HepG2 (cell line): ENCODE results near the gene ODC1. TPM values are rescaled to one million over a fixed set of nuclear protein-coding genes. Genes with fewer than 3 reads are reported as not detected.

ENCODE experiments used
- ATAC-seq: fragments of 200-7000 bp; cut with Tn5 transposase; 3 replicates; pipeline ENCODE4 v1.9.1; 2020; ENCODE audit warnings: mild to moderate bottlenecking, moderate library complexity
- BruUV-seq: library from RNA; stranded (reverse); fragments of 400-500 nt; replicated peaks from 2 replicates; lab custom pipeline; 2021; lab: Mats Ljungman, UMichigan
- CTCF ChIA-PET: fragments of 300-600 bp; formaldehyde crosslinking; extraction: SDS; loops from one replicate; lab custom pipeline; 2021; ENCODE audit warnings: low total read pairs, inconsistent platforms, low intra/inter-chr PET ratio; lab: Yijun Ruan, JAX
- POLR2A ChIA-PET: fragments of 350-600 bp; sonication (Branson Sonifier 250); formaldehyde crosslinking; loops from one replicate; lab custom pipeline; 2020; ENCODE audit warnings: antibody characterized with exemption, inconsistent platforms; lab: Yijun Ruan, JAX
- DNase-seq: peaks from one replicate; pipeline ENCODE4 v3.0.0-alpha.2; 2015; ENCODE audit warnings: low spot score
- FAIRE-seq: peaks from 3 replicates; lab custom pipeline; 2011; peaks lifted over from hg19 to GRCh38; lab: Jason Lieb, UNC
- H2AFZ ChIP-seq: one replicate; pipeline ENCODE4 v1.6.1; 2011; ENCODE audit warnings: low read length, inconsistent platforms
- H3K27ac ChIP-seq: fragments of 300-600 bp; 3 replicates; pipeline ENCODE4 v1.8.0; 2011; ENCODE audit warnings: mixed run types, mild to moderate bottlenecking, mixed read lengths, low read length, inconsistent platforms; ENCODE audit not compliant: insufficient read depth; ENCODE audit errors: extremely low read length
- H3K27me3 ChIP-seq, 2 experiments: fragments of 200-600 bp in 1 of 2; 2 replicates in 1 of 2; 3 replicates in 1 of 2; pipeline versions ENCODE4 v1.6.0 to v1.8.0; 2011; ENCODE audit warnings: low read length in 2 of 2, mild to moderate bottlenecking in 2 of 2, moderate library complexity in 2 of 2, inconsistent platforms in 1 of 2; ENCODE audit not compliant: insufficient read depth in 2 of 2, control insufficient read depth in 1 of 2
- H3K36me3 ChIP-seq, 2 experiments: fragments of 200-600 bp in 1 of 2; replicated peaks in 1 of 2; 2 replicates in 1 of 2; 3 replicates in 1 of 2; pipeline versions ENCODE4 v1.5.1 to v1.8.0; 2011; ENCODE audit warnings: low read length in 2 of 2, inconsistent platforms in 1 of 2; ENCODE audit not compliant: insufficient read depth in 2 of 2, control insufficient read depth in 1 of 2
- H3K4me1 ChIP-seq: 2 replicates; pipeline ENCODE4 v1.5.1; 2012; ENCODE audit warnings: low read length, inconsistent platforms; ENCODE audit not compliant: insufficient read depth
- H3K4me2 ChIP-seq: 2 replicates; pipeline ENCODE4 v1.6.0; 2011; ENCODE audit warnings: low read depth, low read length, inconsistent platforms
- H3K4me3 ChIP-seq, 3 experiments: fragments of 200-600 bp in 1 of 3; sonication (generic), shearing (Covaris generic) in 1 of 3; replicated peaks in 1 of 3; 2 replicates each; pipeline ENCODE4 v1.5.1; 2011 to 2016; ENCODE audit warnings: low read length in 3 of 3, inconsistent platforms in 2 of 3, low read depth in 2 of 3, mild to moderate bottlenecking in 2 of 3, control low read depth in 1 of 3, mixed read lengths in 1 of 3; ENCODE audit not compliant: insufficient read depth in 1 of 3
- H3K79me2 ChIP-seq: one replicate; pipeline ENCODE4 v1.6.1; 2011; ENCODE audit warnings: low read length, inconsistent platforms; ENCODE audit not compliant: insufficient read depth
- H3K9ac ChIP-seq: 2 replicates; pipeline ENCODE4 v1.6.0; 2011; ENCODE audit warnings: mild to moderate bottlenecking, low read depth, low read length, inconsistent platforms; ENCODE audit not compliant: insufficient read depth
- H3K9me3 ChIP-seq: 2 replicates; pipeline ENCODE4 v1.5.1; 2012; ENCODE audit warnings: mild to moderate bottlenecking, low read length
- H4K20me1 ChIP-seq: 2 replicates; pipeline ENCODE4 v1.6.0; 2011; ENCODE audit warnings: inconsistent platforms, mild to moderate bottlenecking, low read length, moderate library complexity; ENCODE audit not compliant: insufficient read depth
- ASH2L ChIP-seq: fragments of 300-600, 200-600 bp; sonication (generic); IDR thresholded peaks from 2 replicates; pipeline ENCODE4 v1.7.0; 2017; ENCODE audit warnings: low read depth, mild to moderate bottlenecking, moderate library complexity, mixed read lengths, low read length; ENCODE audit not compliant: insufficient read length
- ATM ChIP-seq: fragments of 450-650 bp; IDR thresholded peaks from 2 replicates; pipeline ENCODE4 v1.7.1; 2017; ENCODE audit warnings: mild to moderate bottlenecking, borderline replicate concordance
- FOXO1 ChIP-seq: sonication (generic); formaldehyde crosslinking; IDR thresholded peaks from 2 replicates; pipeline ENCODE4 v1.4.0; 2020; ENCODE audit warnings: missing genetic modification reagents
- HNF1A ChIP-seq, 2 experiments: sonication (generic) in 1 of 2; formaldehyde crosslinking in 1 of 2; IDR thresholded peaks; 2 replicates each; pipeline versions ENCODE4 v1.4.0 to v1.6.1; 2016 to 2020; ENCODE audit warnings: borderline replicate concordance in 1 of 2, low read depth in 1 of 2, mild to moderate bottlenecking in 1 of 2, missing genetic modification reagents in 1 of 2
- SKI ChIP-seq: fragments of 450-650 bp; IDR thresholded peaks from one replicate; pipeline ENCODE4 v1.6.1; 2018; ENCODE audit warnings: mild to moderate bottlenecking; ENCODE audit not compliant: partially characterized antibody
- TGIF2 ChIP-seq: IDR thresholded peaks from 2 replicates; pipeline ENCODE4 v1.6.1; 2016; ENCODE audit warnings: control low read depth, missing compliant biosample characterization
- ZNF34 ChIP-seq: sonication (generic); formaldehyde crosslinking; IDR thresholded peaks from 2 replicates; pipeline ENCODE4 v1.4.0; 2020; ENCODE audit warnings: mild to moderate bottlenecking, missing genetic modification reagents, borderline replicate concordance
- ZNF431 ChIP-seq: sonication (generic); formaldehyde crosslinking; IDR thresholded peaks from 2 replicates; pipeline ENCODE4 v1.9.0; 2022; ENCODE audit warnings: missing genetic modification reagents, low read depth, mild to moderate bottlenecking, borderline replicate concordance
- ZNF546 ChIP-seq: sonication (generic); formaldehyde crosslinking; conservative IDR thresholded peaks from 2 replicates; pipeline ENCODE4 v1.8.1; 2023; ENCODE audit warnings: mild to moderate bottlenecking, missing genetic modification reagents
- ZNF619 ChIP-seq: sonication (generic); formaldehyde crosslinking; IDR thresholded peaks from 2 replicates; pipeline ENCODE4 v1.4.0; 2020; ENCODE audit warnings: mild to moderate bottlenecking, missing genetic modification reagents
- ZNF646 ChIP-seq: sonication (generic); formaldehyde crosslinking; IDR thresholded peaks from 2 replicates; pipeline ENCODE4 v1.9.0; 2021; ENCODE audit warnings: mild to moderate bottlenecking, missing genetic modification reagents
- ZNF75D ChIP-seq: sonication (generic); formaldehyde crosslinking; IDR thresholded peaks from 2 replicates; pipeline ENCODE4 v1.8.1; 2023; ENCODE audit warnings: missing genetic modification reagents, mild to moderate bottlenecking, borderline replicate concordance
- WGBS: methylation state at CpG from one replicate; pipeline ENCODE4 v1.1.6; 2017; ENCODE audit warnings: low lambda C conversion rate; 5-methylcytosine and 5-hydroxymethylcytosine counted together
- in situ Hi-C: cut with HindIII; loops from 2 replicates; pipeline ENCODE4 v1.10.0; 2017; ENCODE audit warnings: low pct_unique_long_range_greater_than_20kb; ENCODE audit not compliant: extremely low pct_ligation_motif_present
- intact Hi-C: fragments of 100-400 bp; cut with micrococcal nuclease; formaldehyde crosslinking; loops from one replicate; pipeline ENCODE4 v1.10.0; 2022; ENCODE audit not compliant: unreplicated experiment
- polyA plus RNA-seq, 8 experiments: library from polyadenylated mRNA; depleted of rRNA in 3 of 8; stranded (reverse) in 7 of 8; unstranded in 1 of 8; fragments of >200 nt; fragmentation: Illumina TruSeq in 4 of 8; extraction: Trizol in 4 of 8; gene quantifications; 2 replicates each; pipeline versions ENCODE4 v1.2.1 to v1.2.3, GENCODE V29; 2011 to 2016; ENCODE audit warnings: low read depth in 4 of 8, missing spikeins in 1 of 8, mixed read lengths in 1 of 8; ENCODE audit not compliant: insufficient read depth in 1 of 8
- total RNA-seq, 5 experiments: library from RNA; depleted of rRNA; stranded (reverse); fragments of >200 nt; fragmentation: Illumina TruSeq; extraction: Trizol; gene quantifications; 2 replicates each; pipeline ENCODE4 v1.2.3, GENCODE V29; 2016; ENCODE audit warnings: low read depth in 1 of 5

The ODC1 gene
- total and polyA plus RNA-seq, 2 of the 13 experiments (the other 11 are each of a cell fraction or from before 2014, with no cell fraction given) = 142 to 371 TPM

GRCh38 chr2:10433264-10433946, 14.7 kb downstream of the ODC1 start:
- POLR2A ChIA-PET = interaction anchor here (1.1 to 2.7 kb wide), 4 partner anchors 15 to 194 kb away, joined by 3 to 20 read pairs (median 5); partner anchors contain the start of genes HPCAL1 and ODC1
- no peaks in the 10 kb centered on the region for H3K79me2 ChIP-seq
- no peak for DNase-seq
- no peaks in the 10 kb centered on the region for H3K36me3 ChIP-seq
- no peak; the same call in 1 of the 3 replicates for ATAC-seq
- peak overlapping the region; percentile 67 for H3K4me2 ChIP-seq
- peaks cover 55% of the 10 kb centered on the region for H3K4me1 ChIP-seq
- H3K27me3 ChIP-seq = peaks cover 10 to 49% of the 10 kb centered on the region in 2 experiments
- WGBS = 60% methylated on average over 9 of the region's 10 CpGs
- H3K9ac ChIP-seq = no peak overlapping the region
- intact Hi-C loops (no loop called here), in situ Hi-C loops (loop anchor here (25.0 kb wide), 1 partner anchor 621 kb away; no protein-coding TSS in a partner anchor)
- BruUV-seq = no TSS peak
- no peaks in the 10 kb centered on the region for H4K20me1 ChIP-seq
- peak overlapping the region in 1 of 3 experiments; percentile 57; a peak in 1 of 6 replicates for H3K4me3 ChIP-seq
- H3K9me3 ChIP-seq = no peaks in the 10 kb centered on the region
- no peak overlapping the region for H3K27ac ChIP-seq
- no peak overlapping the region for H2AFZ ChIP-seq
- FAIRE-seq = peak; percentile 94
- CTCF ChIA-PET = interaction anchor here (2.2 to 2.5 kb wide), 3 partner anchors 163 to 309 kb away, joined by 10 to 30 read pairs (median 22); no protein-coding TSS in a partner anchor
- TF ChIP-seq TGIF2 (CRISPR knock-in tag) (no peak), ZNF619 (CRISPR knock-in tag) (0 out of 2 replicates have a peak, but pooled peaks have one; percentile 7), SKI (no peak), HNF1A (IDR thresholded peaks at IDR 0.05; ENCODE audit: low read depth) (no peak), HNF1A (CRISPR knock-in tag; IDR thresholded peaks at IDR 0.05; ENCODE audit: borderline replicate concordance) (no peak), ASH2L (no peak), ZNF75D (no peak), ZNF34 (CRISPR knock-in tag) (no peak), ZNF646 (CRISPR knock-in tag) (peak; percentile 98), FOXO1 (CRISPR knock-in tag) (no peak), ZNF431 (peak; percentile 70; the same call in 1 of the 2 replicates), ATM (peak; percentile 82; the same call in 1 of the 2 replicates), ZNF546 (0 out of 2 replicates have a peak, but pooled peaks have one; percentile 10)
